Thymus (tissue), 11 donors: Measurements from ENCODE around the gene ACAD9. TPM values are rescaled to one million over a fixed set of nuclear protein-coding genes. Genes with fewer than 3 reads are reported as not detected.
"Not testable (repeated sequence)": the region's sequence is repeated elsewhere in the genome, so short reads cannot be mapped to it uniquely, and the experiment has no call there.

Source experiments
- DNase-seq, 9 donors: peaks; one replicate each; pipeline ENCODE4 v3.0.0-alpha.2; 2013; ENCODE audit warnings: low spot score in 9 of 9, low read depth in 6 of 9, missing footprints in 1 of 9
- H3K27ac ChIP-seq, 2 donors: one replicate each; pipeline ENCODE4 v1.5.1; 2013; ENCODE audit warnings: control low read depth in 1 of 2, low read depth in 1 of 2, low read length in 1 of 2, mild to moderate bottlenecking in 1 of 2, moderate library complexity in 1 of 2
- H3K27me3 ChIP-seq, 2 donors: one replicate each; pipeline ENCODE4 v1.5.1; 2013; ENCODE audit warnings: low read length in 1 of 2; ENCODE audit not compliant: control insufficient read depth in 2 of 2, insufficient read depth in 1 of 2
- H3K36me3 ChIP-seq, 2 donors: one replicate each; pipeline ENCODE4 v1.5.1; 2013; ENCODE audit warnings: low read length in 1 of 2, mild to moderate bottlenecking in 1 of 2, moderate library complexity in 1 of 2; ENCODE audit not compliant: control insufficient read depth in 2 of 2, insufficient read depth in 2 of 2
- H3K4me1 ChIP-seq, 2 donors: one replicate each; pipeline ENCODE4 v1.5.1; 2013; ENCODE audit warnings: low read length in 2 of 2; ENCODE audit not compliant: control insufficient read depth in 2 of 2, insufficient read depth in 2 of 2
- H3K4me3 ChIP-seq, 2 donors: one replicate each; pipeline ENCODE4 v1.5.1; 2013; ENCODE audit warnings: low read length in 2 of 2, control low read depth in 1 of 2, mild to moderate bottlenecking in 1 of 2
- H3K9me3 ChIP-seq, 2 donors: one replicate each; pipeline ENCODE4 v1.5.1; 2013; ENCODE audit warnings: low read length in 1 of 2, mild to moderate bottlenecking in 1 of 2; ENCODE audit not compliant: control insufficient read depth in 2 of 2, insufficient read depth in 1 of 2
- WGBS: extraction: QIAGEN DNeasy Blood & Tissue Kit; methylation state at CpG from one replicate; pipeline ENCODE4 v1.1.7; 2013; 5-methylcytosine and 5-hydroxymethylcytosine counted together
- polyA plus RNA-seq: library from polyadenylated mRNA; stranded (reverse); fragments of 200-250 nt; gene quantifications from one replicate; pipeline ENCODE4 v1.2.3, GENCODE V29; 2013
- total RNA-seq: library from RNA; stranded (reverse); fragments of 120-200 nt; gene quantifications from one replicate; pipeline ENCODE4 v1.2.4, GENCODE V29; 2013
- donor health status: healthy.

The ACAD9 gene
- total and polyA plus RNA-seq, 2 donors = 23.8 to 25.4 TPM

DNA sequence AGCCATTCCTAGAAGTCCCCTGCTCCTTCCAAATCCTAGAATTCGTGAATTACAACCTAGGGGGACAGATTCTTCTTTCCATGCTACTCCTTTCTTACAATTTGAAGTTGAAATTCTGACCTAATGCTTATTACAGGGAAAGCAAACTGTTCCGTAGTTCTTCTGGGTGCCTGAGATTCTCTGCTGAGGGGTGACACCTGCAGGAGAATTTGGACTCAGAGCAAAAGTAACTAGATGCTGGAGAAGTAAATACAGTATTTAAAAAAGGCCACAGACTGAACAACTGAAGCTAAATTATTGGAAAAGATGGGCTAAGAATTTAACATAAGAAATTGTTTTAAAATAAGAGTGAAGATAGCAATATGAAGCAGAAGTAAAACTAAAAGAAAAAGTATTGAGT lies 37.9 kb downstream of the ACAD9 start:
- Histone ChIP-seq H3K36me3 (peaks cover 47 to 56% of the 10 kb centered on the region in 2 donors), H3K4me3 (no peak overlapping the region)

DNA sequence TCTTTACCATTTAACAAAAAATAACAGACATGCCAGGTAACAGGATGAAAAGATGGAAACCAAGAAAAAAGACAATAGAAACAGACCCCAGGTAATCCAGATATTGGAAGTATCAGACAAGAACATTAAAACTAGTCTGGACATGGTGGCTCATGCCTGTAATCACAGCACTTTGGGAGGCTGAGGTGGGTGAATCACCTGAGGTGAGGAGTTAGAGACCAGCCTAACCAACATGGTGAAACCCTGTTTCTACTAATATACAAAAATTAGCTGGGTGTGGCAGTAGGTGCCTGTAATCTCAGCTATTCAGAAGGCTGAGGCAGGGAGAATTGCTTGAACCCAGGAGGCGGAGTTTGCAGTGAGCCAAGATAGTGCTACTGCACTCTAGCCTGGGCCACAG lies 40.6 kb downstream of the ACAD9 start:
- peaks cover 20 to 29% of the 10 kb centered on the region in 2 donors for H3K36me3 ChIP-seq
- H3K9me3 ChIP-seq = peaks cover 7 to 40% of the 10 kb centered on the region in 2 donors
- H3K27ac ChIP-seq = no peak overlapping the region
- WGBS = 100% methylated on average over 1 of the region's 1 CpG
- no peak for DNase-seq
- no peak overlapping the region for H3K4me3 ChIP-seq
- no peaks in the 10 kb centered on the region for H3K27me3 ChIP-seq
- peaks cover 0 to 11% of the 10 kb centered on the region in 2 donors for H3K4me1 ChIP-seq

More for the DNA sequence above, 37.9 kb downstream of the ACAD9 start:
- peaks cover 6 to 20% of the 10 kb centered on the region in 2 donors for H3K9me3 ChIP-seq
- WGBS = 92% methylated on average over 2 of the region's 2 CpGs
- no peaks in the 10 kb centered on the region for H3K27me3 ChIP-seq
- no peak for DNase-seq
- no peaks in the 10 kb centered on the region for H3K4me1 ChIP-seq
- no peak overlapping the region for H3K27ac ChIP-seq

DNA sequence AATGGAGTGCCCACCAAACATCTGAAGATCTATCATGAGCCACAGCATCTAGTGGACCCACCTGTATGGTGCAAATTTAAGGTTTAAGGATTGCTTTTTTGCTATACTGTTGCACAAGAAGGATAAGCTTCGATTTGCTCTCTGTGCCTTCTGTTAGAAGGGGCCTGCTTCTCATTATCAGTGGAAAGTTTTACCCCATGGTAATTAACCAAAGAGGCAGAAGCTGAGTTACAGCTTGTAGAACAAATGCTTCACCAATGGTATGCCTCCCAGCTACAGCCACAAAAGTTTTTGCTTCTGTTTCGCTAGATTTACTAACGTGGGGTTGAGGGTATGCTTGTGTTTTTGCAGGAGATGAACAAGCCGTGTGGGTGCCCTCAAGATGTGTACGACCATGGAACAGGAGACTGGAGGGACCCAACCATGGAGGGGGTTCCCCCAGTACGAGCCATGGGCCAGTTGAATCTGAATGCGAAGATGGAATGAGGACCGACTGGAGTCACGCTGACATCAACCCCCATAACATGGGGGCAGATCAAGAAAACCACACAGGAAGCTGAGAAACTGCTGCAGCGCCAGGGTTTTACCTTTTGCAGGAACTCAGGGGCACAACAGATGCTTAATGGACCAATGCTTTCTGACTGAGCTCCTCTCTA lies 43.5 kb downstream of the ACAD9 start:
- 28% methylated on average over 10 of the region's 10 CpGs for WGBS
- H3K27me3 ChIP-seq = no peaks in the 10 kb centered on the region
- peaks cover 0 to 11% of the 10 kb centered on the region in 2 donors for H3K4me1 ChIP-seq
- H3K9me3 ChIP-seq = peaks cover 10 to 58% of the 10 kb centered on the region in 2 donors
- DNase-seq = peak; percentile 18 to 80 (median 45)
- H3K36me3 ChIP-seq = peaks cover 0 to 9% of the 10 kb centered on the region in 2 donors
- peak overlapping the region; percentile 26 to 86 for H3K27ac ChIP-seq
- peak overlapping the region in 1 of 2 donors; percentile 23 for H3K4me3 ChIP-seq

DNA sequence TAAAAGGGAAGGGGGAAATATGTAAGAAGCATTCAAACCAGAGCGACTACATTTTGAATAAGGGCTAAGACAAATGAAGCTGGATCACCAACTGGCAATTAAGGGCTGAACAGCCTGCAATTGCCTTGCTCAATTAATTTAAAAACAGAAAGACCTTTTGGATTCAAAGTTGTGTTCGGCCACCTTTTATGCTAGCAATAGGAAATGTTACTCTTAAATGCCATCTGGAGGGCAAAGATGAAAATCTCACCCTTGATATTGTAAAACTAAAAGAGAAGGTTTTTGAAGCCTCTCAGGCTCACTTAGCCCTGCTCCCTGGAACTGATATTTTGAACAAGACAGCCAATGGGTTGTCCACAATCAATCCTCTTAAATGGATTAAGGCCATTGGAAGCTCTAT lies 44.2 kb downstream of the ACAD9 start:
- Histone ChIP-seq H3K27ac (peak overlapping the region; percentile 26 to 86), H3K4me3 (no peak overlapping the region), H3K27me3 (no peaks in the 10 kb centered on the region), H3K9me3 (peaks cover 10 to 58% of the 10 kb centered on the region in 2 donors), H3K36me3 (peaks cover 0 to 3% of the 10 kb centered on the region in 2 donors), H3K4me1 (peaks cover 0 to 11% of the 10 kb centered on the region in 2 donors)
- peak in 4 of 9 donors; percentile 5 to 51 (median 12) for DNase-seq
- 30% methylated on average over 2 of the region's 2 CpGs for WGBS

DNA sequence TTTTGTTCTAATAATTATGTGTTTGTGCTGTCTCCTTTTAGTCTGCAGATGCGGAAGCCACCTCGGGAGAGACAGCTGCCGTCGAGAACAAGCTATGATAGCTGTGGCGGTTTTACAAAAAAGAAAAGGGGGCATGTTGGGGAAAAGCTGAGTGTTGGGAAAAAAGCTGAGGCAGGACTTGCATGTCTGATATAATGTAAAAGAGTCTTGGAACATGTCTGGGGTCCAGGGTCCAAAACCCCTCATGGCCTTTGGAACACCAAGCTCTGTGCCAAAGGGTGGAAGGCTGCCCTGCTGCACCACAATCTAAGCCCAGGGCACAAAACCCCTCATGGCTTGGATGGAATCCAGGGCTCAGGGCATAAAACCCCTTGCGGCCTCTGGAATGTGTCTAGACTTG lies 44.6 kb downstream of the ACAD9 start:
- Histone ChIP-seq H3K4me1 (peaks cover 0 to 11% of the 10 kb centered on the region in 2 donors), H3K9me3 (peaks cover 10 to 58% of the 10 kb centered on the region in 2 donors), H3K27ac (peak overlapping the region in 1 of 2 donors; percentile 36)
- not testable (repeated sequence) for H3K27me3 ChIP-seq, H3K4me3 ChIP-seq, H3K36me3 ChIP-seq, DNase-seq
- 96% methylated on average over 6 of the region's 6 CpGs for WGBS

DNA sequence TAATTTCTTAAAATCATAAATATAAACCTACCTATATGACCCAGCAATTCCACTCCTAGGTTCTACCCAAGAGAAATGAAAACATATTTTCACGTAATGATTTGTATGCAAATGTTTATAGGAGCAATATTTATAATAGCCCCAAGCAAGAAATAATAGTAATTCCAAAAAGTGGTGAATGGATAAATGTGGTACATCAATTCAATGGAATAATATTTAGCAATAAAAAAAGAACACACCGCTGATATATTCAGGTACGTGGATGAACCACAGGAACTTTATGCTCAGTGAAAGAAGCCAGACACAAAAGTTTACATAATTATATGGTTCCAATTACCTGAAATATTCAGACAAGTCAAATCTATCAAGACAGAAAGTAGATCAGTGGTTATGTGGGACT lies 49.9 kb downstream of the ACAD9 start:
- H3K4me1 ChIP-seq = no peaks in the 10 kb centered on the region
- no peak overlapping the region for H3K27ac ChIP-seq
- no peak for DNase-seq
- H3K9me3 ChIP-seq = peaks cover 4 to 24% of the 10 kb centered on the region in 2 donors
- H3K27me3 ChIP-seq = no peaks in the 10 kb centered on the region
- H3K4me3 ChIP-seq = no peak overlapping the region
- peaks cover 3 to 8% of the 10 kb centered on the region in 2 donors for H3K36me3 ChIP-seq
- 98% methylated on average over 3 of the region's 3 CpGs for WGBS

DNA sequence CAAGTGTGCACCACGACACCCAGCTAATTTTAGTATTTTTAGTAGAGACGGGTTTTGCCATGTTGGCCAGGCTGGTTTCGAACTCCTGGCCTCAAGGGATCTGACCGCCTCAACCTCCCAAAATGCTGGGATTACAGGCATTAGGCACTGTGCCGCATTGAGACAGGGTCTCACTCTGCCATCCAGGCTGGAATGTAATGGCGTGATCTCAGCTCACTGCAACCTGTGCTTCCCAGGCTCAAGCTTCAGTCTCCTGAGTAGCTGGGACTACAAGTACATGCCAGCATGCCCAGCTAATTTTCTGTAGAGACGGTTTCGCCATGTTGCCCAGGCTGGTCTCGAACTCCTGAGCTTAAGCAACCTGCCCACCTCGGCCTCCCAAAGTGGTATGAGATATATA lies 51.6 kb downstream of the ACAD9 start:
- DNase-seq = no peak
- peaks cover 0 to 13% of the 10 kb centered on the region in 2 donors for H3K9me3 ChIP-seq
- H3K27ac ChIP-seq = no peak overlapping the region
- H3K4me3 ChIP-seq = no peak overlapping the region
- H3K36me3 ChIP-seq = peaks cover 6 to 8% of the 10 kb centered on the region in 2 donors
- no peaks in the 10 kb centered on the region for H3K4me1 ChIP-seq
- WGBS = 97% methylated on average over 10 of the region's 10 CpGs
- H3K27me3 ChIP-seq = no peaks in the 10 kb centered on the region

DNA sequence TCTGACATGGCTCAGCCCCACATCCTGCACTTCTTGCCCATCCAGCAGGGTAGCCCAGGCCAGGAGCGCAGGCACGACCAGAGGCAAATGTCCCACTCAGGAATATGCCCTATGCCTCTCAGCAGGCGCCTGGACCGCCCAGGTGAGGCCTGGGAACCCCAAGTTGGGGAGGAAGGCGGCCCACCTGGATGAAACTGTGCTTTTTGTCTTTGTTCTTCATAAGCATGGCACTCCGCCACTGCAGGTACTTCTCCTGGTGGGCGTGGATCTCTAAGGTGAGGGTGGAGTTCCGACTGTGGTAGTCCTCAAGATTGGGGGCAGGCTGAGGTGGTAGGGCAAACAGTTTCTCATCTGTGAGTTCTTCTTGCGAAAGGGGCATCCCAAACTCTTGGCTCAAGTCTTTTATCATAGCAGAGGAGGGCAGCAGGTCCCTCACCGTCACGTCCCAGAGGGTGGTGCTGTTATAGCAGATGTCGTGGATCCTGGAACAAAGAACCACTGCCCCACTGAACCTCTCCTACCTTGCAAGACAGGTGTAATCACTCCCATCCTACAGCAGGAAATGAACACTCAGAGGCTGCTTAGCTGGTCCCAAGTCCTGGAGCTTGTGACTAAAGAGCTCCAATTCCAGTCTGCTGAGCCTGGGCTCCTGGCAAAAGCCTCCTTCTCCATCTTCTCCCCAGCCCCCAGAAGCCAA lies 53.2 kb downstream of the ACAD9 start:
- DNase-seq = no peak
- Histone ChIP-seq H3K4me1 (no peaks in the 10 kb centered on the region), H3K4me3 (no peak overlapping the region), H3K27ac (no peak overlapping the region), H3K36me3 (peaks cover 6 to 8% of the 10 kb centered on the region in 2 donors), H3K9me3 (no peaks in the 10 kb centered on the region), H3K27me3 (no peaks in the 10 kb centered on the region)
- WGBS = 98% methylated on average over 12 of the region's 12 CpGs

DNA sequence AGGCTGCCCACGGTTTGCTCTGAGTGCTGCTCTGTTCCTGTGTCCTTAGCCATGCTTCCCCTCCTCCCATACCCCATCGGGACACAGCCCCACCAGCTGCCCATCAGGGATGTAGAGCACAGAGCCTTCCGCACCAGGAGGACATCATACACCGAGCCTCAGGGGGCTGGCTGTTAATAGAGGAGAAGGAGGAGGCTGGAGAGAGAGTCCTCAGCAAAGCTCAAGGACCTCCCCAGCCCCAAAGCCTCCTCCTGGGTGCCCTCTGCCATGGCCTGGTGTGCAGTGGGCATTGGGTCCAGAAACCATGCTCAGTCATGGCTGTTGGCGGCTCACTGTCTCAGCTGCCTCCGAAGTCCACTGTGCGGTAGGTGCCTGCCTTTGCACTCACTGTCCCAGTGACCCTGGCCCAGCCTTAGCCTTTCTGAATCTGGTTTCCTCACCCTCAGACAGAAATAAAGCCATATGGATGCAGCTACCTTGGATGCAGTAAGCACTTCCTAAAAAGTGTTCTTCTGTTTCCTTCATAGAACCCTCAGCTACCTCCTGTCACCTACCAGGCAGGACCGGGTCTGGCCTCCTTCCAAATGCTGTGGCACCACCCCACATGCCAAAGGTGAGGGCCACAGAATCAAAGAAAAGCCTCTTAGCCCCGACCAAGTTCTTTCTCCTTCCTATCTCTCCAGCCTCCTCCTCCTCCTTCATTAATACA lies 53.9 kb downstream of the ACAD9 start:
- WGBS = 88% methylated on average over 9 of the region's 9 CpGs
- no peak overlapping the region for H3K27ac ChIP-seq

More for the DNA sequence above, 53.9 kb downstream of the ACAD9 start:
- DNase-seq = no peak
- H3K9me3 ChIP-seq = no peaks in the 10 kb centered on the region
- no peaks in the 10 kb centered on the region for H3K27me3 ChIP-seq
- no peaks in the 10 kb centered on the region for H3K4me1 ChIP-seq
- peaks cover 6 to 8% of the 10 kb centered on the region in 2 donors for H3K36me3 ChIP-seq
- no peak overlapping the region for H3K4me3 ChIP-seq
